HL-60 (cell line): ENCODE data around the gene RNF5.

Experiments
- DNase-seq, 2 experiments: peaks; one replicate each; pipeline ENCODE4 v3.0.0-alpha.2; 2010 to 2020; ENCODE audit warnings: low read depth in 1 of 2, low spot score in 1 of 2
- H3K27ac ChIP-seq: fragments of 250-450 bp; sonication (Bioruptor Pico); replicated peaks from 2 replicates; pipeline ENCODE4 v1.5.1; 2020; ENCODE audit warnings: mild to moderate bottlenecking, moderate library complexity
- H3K27me3 ChIP-seq: fragments of 250-450 bp; sonication (Bioruptor Pico); 2 replicates; pipeline ENCODE4 v1.5.1; 2021; ENCODE audit warnings: mild to moderate bottlenecking, moderate library complexity; ENCODE audit not compliant: insufficient read depth, poor library complexity, severe bottlenecking
- H3K4me3 ChIP-seq: replicated peaks from 2 replicates; pipeline ENCODE4 v1.5.1; 2011; ENCODE audit warnings: mild to moderate bottlenecking, control low read depth, low read length; ENCODE audit not compliant: insufficient read depth
- CTCF ChIP-seq: IDR thresholded peaks from one replicate; pipeline ENCODE4 v1.5.1; 2011; ENCODE audit warnings: low read length, control low read depth, inconsistent platforms; ENCODE audit not compliant: insufficient read depth
- GABPA ChIP-seq: IDR thresholded peaks from 2 replicates; pipeline ENCODE4 v1.6.1; 2012; ENCODE audit warnings: low read depth
- POLR2AphosphoS5 ChIP-seq: IDR thresholded peaks from 2 replicates; pipeline ENCODE4 v1.6.1; 2012; ENCODE audit warnings: low read depth
- SPI1 ChIP-seq: IDR thresholded peaks from 2 replicates; pipeline ENCODE4 v1.6.1; 2012; ENCODE audit warnings: low read depth, mild to moderate bottlenecking, borderline replicate concordance
- TF ChIP-seq, protein P1 (sequence below): IDR thresholded peaks from 2 replicates; pipeline ENCODE4 v1.6.1; 2012; ENCODE audit warnings: low read depth; ENCODE audit not compliant: insufficient replicate concordance

Gene RNF5

DNA sequence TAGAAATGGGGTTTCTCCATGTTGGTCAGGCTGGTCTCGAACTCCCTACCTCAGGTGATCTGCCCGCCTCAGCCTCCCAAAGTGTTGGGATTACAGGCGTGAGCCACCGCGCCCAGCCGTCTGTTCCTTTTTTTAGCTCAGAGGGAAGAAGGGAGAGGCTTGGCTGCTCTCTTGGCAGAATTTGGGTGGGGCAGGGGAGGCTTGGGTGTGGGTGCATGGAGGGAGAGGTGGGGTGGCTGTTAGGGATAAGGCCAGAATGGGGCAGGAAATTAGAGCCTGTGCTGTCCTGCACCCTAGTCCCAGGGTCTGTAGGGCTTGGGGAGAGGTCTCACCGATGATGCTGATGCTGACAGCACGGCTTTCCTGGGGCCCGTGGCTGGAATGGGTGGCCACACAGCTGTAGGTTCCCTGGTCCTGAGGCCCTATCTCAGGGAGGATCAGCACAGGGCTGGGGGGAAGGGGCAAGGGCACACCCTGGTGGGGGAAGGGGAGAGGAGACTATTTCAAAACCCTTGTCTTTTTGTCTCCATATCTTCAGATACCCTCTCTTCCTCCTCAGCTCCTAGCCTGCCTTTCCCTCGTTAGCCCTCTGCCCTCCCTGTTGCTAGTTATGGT lies 3.8 kb downstream of the RNF5 start:
- no peak for DNase-seq
- Histone ChIP-seq H3K27ac (no peak overlapping the region), H3K4me3 (no peak overlapping the region), H3K27me3 (no peaks in the 10 kb centered on the region)
- TF ChIP-seq, protein P1, sequence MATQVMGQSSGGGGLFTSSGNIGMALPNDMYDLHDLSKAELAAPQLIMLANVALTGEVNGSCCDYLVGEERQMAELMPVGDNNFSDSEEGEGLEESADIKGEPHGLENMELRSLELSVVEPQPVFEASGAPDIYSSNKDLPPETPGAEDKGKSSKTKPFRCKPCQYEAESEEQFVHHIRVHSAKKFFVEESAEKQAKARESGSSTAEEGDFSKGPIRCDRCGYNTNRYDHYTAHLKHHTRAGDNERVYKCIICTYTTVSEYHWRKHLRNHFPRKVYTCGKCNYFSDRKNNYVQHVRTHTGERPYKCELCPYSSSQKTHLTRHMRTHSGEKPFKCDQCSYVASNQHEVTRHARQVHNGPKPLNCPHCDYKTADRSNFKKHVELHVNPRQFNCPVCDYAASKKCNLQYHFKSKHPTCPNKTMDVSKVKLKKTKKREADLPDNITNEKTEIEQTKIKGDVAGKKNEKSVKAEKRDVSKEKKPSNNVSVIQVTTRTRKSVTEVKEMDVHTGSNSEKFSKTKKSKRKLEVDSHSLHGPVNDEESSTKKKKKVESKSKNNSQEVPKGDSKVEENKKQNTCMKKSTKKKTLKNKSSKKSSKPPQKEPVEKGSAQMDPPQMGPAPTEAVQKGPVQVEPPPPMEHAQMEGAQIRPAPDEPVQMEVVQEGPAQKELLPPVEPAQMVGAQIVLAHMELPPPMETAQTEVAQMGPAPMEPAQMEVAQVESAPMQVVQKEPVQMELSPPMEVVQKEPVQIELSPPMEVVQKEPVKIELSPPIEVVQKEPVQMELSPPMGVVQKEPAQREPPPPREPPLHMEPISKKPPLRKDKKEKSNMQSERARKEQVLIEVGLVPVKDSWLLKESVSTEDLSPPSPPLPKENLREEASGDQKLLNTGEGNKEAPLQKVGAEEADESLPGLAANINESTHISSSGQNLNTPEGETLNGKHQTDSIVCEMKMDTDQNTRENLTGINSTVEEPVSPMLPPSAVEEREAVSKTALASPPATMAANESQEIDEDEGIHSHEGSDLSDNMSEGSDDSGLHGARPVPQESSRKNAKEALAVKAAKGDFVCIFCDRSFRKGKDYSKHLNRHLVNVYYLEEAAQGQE, result no peak
- TF ChIP-seq SPI1 (no peak), POLR2AphosphoS5 (no peak), GABPA (no peak), CTCF (no peak)

GRCh38 chr6:32182555-32182981 lies 4.4 kb downstream of the RNF5 start:
- H3K4me3 ChIP-seq, result no peak overlapping the region
- H3K27me3 ChIP-seq, result no peaks in the 10 kb centered on the region
- no peak for DNase-seq
- no peak overlapping the region for H3K27ac ChIP-seq
- TF ChIP-seq GABPA (no peak), SPI1 (no peak), POLR2AphosphoS5 (no peak), CTCF (no peak)
- TF ChIP-seq, protein P1, result no peak

GRCh38 chr6:32183030-32183429 lies 4.8 kb downstream of the RNF5 start:
- Histone ChIP-seq H3K4me3 (no peak overlapping the region), H3K27ac (no peak overlapping the region), H3K27me3 (no peaks in the 10 kb centered on the region)
- TF ChIP-seq SPI1, result no peak
- no peak for TF ChIP-seq POLR2AphosphoS5
- no peak for TF ChIP-seq GABPA
- TF ChIP-seq, protein P1, result no peak
- no peak for TF ChIP-seq CTCF
- no peak for DNase-seq
